Measurements from ENCODE around the gene ANKRD35. TPM values are rescaled to one million over a fixed set of nuclear protein-coding genes. Genes with fewer than 3 reads are reported as not detected.

The ANKRD35 gene
- total RNA-seq, 2 donors from 2014 or later: not detected

DNA sequence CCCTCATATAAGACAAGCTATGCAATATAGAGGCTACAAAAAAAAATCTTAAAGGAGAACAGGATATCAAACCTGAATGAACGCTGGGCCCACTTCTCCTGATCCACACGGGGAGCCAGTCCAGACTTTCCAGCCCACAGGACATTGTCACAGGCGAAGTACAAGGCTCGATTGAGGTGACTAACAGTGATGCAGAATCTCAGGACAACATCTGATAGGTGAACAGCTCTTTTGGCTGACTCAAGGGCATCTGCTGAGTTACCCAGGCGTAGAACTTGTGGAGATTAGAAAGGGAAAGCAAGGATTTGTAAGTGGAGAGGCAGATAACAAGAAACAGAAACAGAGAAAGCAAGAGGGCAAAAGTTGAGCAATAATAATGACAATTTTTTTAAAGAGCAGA is 31.1 kb upstream of the ANKRD35 start:
- no peak for DNase-seq
- peaks cover 8% of the 10 kb centered on the region for H3K36me3 Mint-ChIP-seq (ENCODE audit: low read depth)
- H3K4me3 Mint-ChIP-seq: peak overlapping the region; percentile 89
- H3K9me3 ChIP-seq (ENCODE audit: control insufficient read depth, low read length, poor library complexity, severe bottlenecking): no peaks in the 10 kb centered on the region
- peak overlapping the region; percentile 94 for H3K27ac Mint-ChIP-seq
- no peak for ATAC-seq
- H3K27me3 Mint-ChIP-seq: no peaks in the 10 kb centered on the region
- peaks cover 37% of the 10 kb centered on the region for H3K4me1 Mint-ChIP-seq

DNA sequence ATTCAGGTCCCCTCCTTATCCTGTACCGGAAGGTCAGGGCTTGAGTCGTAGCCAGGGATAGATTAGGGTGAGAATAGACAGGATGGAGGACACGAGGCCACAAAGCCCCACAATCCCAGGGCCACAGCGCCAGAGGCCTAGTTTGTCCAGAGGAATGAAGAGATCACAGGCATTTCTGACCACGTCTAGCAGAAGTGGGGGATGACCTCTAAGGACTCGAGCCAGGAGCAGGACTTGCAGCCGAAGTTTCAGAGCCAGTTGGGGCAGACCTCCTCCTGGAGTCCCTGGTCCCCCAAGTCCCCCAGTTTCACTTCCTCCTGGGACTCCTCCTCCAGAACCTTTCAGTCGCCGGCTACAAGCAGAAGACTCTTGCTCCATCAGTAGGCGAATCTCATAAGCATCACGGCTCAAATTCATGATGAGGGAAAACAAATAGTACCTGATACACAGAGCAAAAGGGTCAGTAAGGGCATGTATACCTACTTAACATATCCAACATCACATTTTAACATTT is 26.5 kb upstream of the ANKRD35 start:
- Mint-ChIP-seq H3K27me3 (no peaks in the 10 kb centered on the region), H3K36me3 (ENCODE audit: low read depth) (peaks cover 14% of the 10 kb centered on the region), H3K4me3 (no peak overlapping the region), H3K4me1 (peaks cover 25% of the 10 kb centered on the region), H3K27ac (no peak overlapping the region)
- no peak for ATAC-seq
- H3K9me3 ChIP-seq (ENCODE audit: control insufficient read depth, low read length, poor library complexity, severe bottlenecking): no peaks in the 10 kb centered on the region
- no peak for DNase-seq

- no peak for ATAC-seq
- DNase-seq: no peak
- Mint-ChIP-seq H3K36me3 (ENCODE audit: low read depth) (peaks cover 12% of the 10 kb centered on the region), H3K27ac (no peak overlapping the region), H3K27me3 (no peaks in the 10 kb centered on the region), H3K4me3 (no peak overlapping the region), H3K4me1 (peaks cover 16% of the 10 kb centered on the region)
- no peaks in the 10 kb centered on the region for H3K9me3 ChIP-seq (ENCODE audit: control insufficient read depth, low read length, poor library complexity, severe bottlenecking)
These were observed 23.0 kb upstream of the ANKRD35 start for GRCh38 chr1:145908653-145909052.

- Mint-ChIP-seq H3K27ac (no peak overlapping the region), H3K36me3 (ENCODE audit: low read depth) (peaks cover 9% of the 10 kb centered on the region), H3K4me3 (no peak overlapping the region), H3K4me1 (peaks cover 14% of the 10 kb centered on the region), H3K27me3 (no peaks in the 10 kb centered on the region)
- ATAC-seq: no peak
- H3K9me3 ChIP-seq (ENCODE audit: control insufficient read depth, low read length, poor library complexity, severe bottlenecking): no peaks in the 10 kb centered on the region
- DNase-seq: no peak
These were observed 21.5 kb upstream of the ANKRD35 start for GRCh38 chr1:145906954-145907753.

DNA sequence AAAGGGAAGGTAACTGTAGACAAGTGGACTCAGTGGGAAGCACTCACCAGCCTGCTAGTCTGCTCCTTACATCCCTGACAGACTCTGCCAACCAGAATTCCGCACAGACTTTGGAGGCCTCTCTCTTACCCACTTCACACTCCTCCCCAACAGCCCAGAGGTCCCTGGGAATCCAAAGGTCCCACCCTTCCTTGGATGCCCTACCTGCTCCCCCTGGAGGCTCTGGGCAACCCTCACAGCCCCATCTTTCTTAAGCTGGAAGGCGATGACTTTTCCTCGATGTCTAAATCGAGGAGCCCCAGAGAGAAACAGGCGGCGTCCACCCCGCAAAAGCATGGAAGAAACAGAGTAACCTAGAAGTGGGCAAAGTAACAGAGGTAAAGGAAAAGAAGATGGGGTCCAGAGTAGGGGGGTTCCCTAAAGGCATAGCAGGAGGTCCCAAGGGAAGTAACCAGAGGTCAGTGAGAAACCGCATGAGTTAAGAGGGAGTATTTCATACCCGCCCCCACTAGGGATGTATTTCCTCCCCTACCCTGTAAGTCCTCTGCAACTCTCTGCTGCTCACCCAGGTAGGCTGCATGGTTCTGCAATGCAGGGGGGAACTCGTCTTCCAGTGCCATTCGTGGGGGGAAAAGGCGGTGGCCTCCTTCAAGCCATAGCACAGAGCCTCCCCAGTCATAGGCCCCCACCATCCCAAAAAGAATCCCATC is 15.8 kb upstream of the ANKRD35 start:
- Mint-ChIP-seq H3K4me1 (peaks cover 3% of the 10 kb centered on the region), H3K27ac (no peak overlapping the region), H3K4me3 (no peak overlapping the region), H3K27me3 (no peaks in the 10 kb centered on the region), H3K36me3 (ENCODE audit: low read depth) (peaks cover under 1% of the 10 kb centered on the region)
- ATAC-seq (no peak), DNase-seq (no peak)
- H3K9me3 ChIP-seq (ENCODE audit: control insufficient read depth, low read length, poor library complexity, severe bottlenecking): no peaks in the 10 kb centered on the region

- DNase-seq: no peak
These were observed 13.1 kb upstream of the ANKRD35 start for GRCh38 chr1:145898756-145899155.

GRCh38 chr1:145897969-145898368 is 12.3 kb upstream of the ANKRD35 start:
- no peak for ATAC-seq
- Mint-ChIP-seq H3K4me3 (no peak overlapping the region), H3K27ac (no peak overlapping the region), H3K27me3 (no peaks in the 10 kb centered on the region), H3K36me3 (ENCODE audit: low read depth) (no peaks in the 10 kb centered on the region), H3K4me1 (no peaks in the 10 kb centered on the region)
- no peak for DNase-seq
- H3K9me3 ChIP-seq (ENCODE audit: control insufficient read depth, low read length, poor library complexity, severe bottlenecking): no peaks in the 10 kb centered on the region

More at GRCh38 chr1:145898756-145899155, 13.1 kb upstream of the ANKRD35 start:
- Mint-ChIP-seq H3K36me3 (ENCODE audit: low read depth) (no peaks in the 10 kb centered on the region), H3K4me3 (no peak overlapping the region), H3K27me3 (no peaks in the 10 kb centered on the region), H3K4me1 (no peaks in the 10 kb centered on the region), H3K27ac (no peak overlapping the region)
- ATAC-seq: no peak
- H3K9me3 ChIP-seq (ENCODE audit: control insufficient read depth, low read length, poor library complexity, severe bottlenecking): no peaks in the 10 kb centered on the region

- no peaks in the 10 kb centered on the region for H3K27me3 Mint-ChIP-seq
- no peak overlapping the region for H3K27ac Mint-ChIP-seq
- no peaks in the 10 kb centered on the region for H3K36me3 Mint-ChIP-seq (ENCODE audit: low read depth)
- no peaks in the 10 kb centered on the region for H3K4me1 Mint-ChIP-seq
- ATAC-seq: no peak
- DNase-seq: no peak
- no peaks in the 10 kb centered on the region for H3K9me3 ChIP-seq (ENCODE audit: control insufficient read depth, low read length, poor library complexity, severe bottlenecking)
- H3K4me3 Mint-ChIP-seq: no peak overlapping the region
These were observed 9.8 kb upstream of the ANKRD35 start for GRCh38 chr1:145895471-145895870.

DNA sequence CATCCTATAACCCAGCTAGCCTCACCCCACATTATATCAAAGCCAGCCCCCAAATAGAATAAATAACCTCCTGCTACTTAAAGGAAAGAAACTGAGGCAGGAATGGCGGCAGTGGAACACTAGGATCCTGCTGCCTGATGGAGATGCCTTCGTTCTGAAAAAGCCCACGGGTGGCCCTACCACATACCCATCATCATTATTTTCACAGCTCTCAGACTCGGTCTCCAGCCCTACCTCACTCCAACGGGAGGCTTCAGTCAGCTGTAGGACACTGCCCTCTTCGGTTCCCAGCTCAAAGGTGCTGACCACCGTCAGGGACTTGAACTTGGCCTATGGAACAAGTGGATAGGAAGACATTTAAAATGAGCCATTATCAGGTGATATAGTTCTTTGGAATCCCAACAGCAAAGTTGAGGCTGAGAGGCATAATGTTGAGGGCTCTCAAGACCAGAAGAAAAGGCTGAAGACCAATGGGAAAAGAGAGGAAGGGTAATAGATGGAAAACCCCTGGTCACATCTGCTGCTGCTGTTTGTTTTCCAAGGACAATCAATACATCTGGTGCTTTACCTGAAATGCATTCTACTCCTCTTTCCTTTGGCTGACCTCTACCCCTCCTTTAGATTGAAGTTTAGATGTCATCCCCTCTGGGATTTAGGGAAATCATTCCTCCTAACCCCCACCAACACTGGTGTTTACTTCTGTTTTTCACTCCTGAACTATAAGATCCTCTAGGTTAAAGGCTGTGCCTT is 7.8 kb upstream of the ANKRD35 start:
- Mint-ChIP-seq H3K4me1 (no peaks in the 10 kb centered on the region), H3K36me3 (ENCODE audit: low read depth) (no peaks in the 10 kb centered on the region), H3K27ac (no peak overlapping the region), H3K27me3 (no peaks in the 10 kb centered on the region), H3K4me3 (no peak overlapping the region)
- H3K9me3 ChIP-seq (ENCODE audit: control insufficient read depth, low read length, poor library complexity, severe bottlenecking): no peaks in the 10 kb centered on the region
- ATAC-seq (no peak), DNase-seq (no peak)

- no peak for DNase-seq
- H3K4me3 Mint-ChIP-seq: no peak overlapping the region
- H3K9me3 ChIP-seq (ENCODE audit: control insufficient read depth, low read length, poor library complexity, severe bottlenecking): no peaks in the 10 kb centered on the region
- no peak for ATAC-seq
- H3K27ac Mint-ChIP-seq: no peak overlapping the region
- H3K4me1 Mint-ChIP-seq: no peaks in the 10 kb centered on the region
- no peaks in the 10 kb centered on the region for H3K36me3 Mint-ChIP-seq (ENCODE audit: low read depth)
- no peaks in the 10 kb centered on the region for H3K27me3 Mint-ChIP-seq
These were observed 6.9 kb upstream of the ANKRD35 start for GRCh38 chr1:145892486-145893087.

DNA sequence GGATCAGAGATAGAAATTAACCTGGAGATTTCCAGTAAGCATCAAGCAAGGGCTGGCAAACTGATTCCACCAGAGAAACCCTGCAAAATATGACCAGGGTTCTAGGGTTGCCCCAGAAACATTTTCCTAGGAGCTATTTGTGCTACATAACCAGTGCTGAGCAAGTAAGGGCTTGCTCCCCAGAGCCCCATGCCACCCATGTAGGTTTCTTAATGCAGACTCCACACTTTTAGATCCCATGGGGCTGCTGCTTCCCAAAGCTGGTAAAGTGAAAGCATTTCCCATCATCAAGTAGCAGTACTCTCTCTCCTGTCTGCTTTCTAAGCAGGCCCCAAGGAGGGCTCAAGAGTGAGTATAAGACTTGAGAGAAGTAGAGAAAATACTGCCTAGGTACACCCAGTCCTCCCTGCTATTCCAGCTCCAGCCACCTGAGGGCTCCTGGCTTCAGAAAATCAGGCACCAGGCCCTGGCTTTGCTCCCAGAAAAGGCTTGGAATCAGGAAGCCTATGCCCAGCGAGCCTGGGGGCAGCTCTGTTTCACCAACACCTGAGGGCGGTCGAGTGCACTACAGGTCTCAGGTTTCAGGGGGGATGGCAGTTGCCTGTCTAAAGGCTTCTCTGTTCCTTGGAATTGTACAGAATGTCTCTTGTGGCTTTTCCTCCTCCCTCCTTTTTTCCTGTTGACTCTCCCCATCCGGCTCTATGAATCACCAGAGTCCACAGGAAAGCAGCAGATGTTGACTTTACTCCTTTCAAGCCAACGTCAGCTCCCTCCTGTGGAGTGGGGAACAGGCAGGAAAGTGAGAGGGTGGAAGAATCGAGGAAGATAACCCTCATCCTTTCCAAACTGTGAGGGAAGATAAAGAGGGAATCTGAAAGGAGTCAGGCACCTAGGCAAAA is 6.2 kb upstream of the ANKRD35 start:
- peaks cover 1% of the 10 kb centered on the region for H3K4me1 Mint-ChIP-seq
- H3K36me3 Mint-ChIP-seq (ENCODE audit: low read depth): no peaks in the 10 kb centered on the region
- H3K4me3 Mint-ChIP-seq: no peak overlapping the region
- H3K9me3 ChIP-seq (ENCODE audit: control insufficient read depth, low read length, poor library complexity, severe bottlenecking): no peaks in the 10 kb centered on the region
- H3K27me3 Mint-ChIP-seq: no peaks in the 10 kb centered on the region
- no peak overlapping the region for H3K27ac Mint-ChIP-seq
- peak in 2 of 3 donors; percentile 15 to 44 for DNase-seq
- peak; percentile 76 for ATAC-seq

GRCh38 chr1:145891143-145891542 is 5.5 kb upstream of the ANKRD35 start:
- no peak overlapping the region for H3K4me3 Mint-ChIP-seq
- H3K9me3 ChIP-seq (ENCODE audit: control insufficient read depth, low read length, poor library complexity, severe bottlenecking): no peaks in the 10 kb centered on the region
- no peaks in the 10 kb centered on the region for H3K27me3 Mint-ChIP-seq
- DNase-seq (no peak), ATAC-seq (no peak)
- peaks cover 2% of the 10 kb centered on the region for H3K4me1 Mint-ChIP-seq
- H3K27ac Mint-ChIP-seq: no peak overlapping the region
- no peaks in the 10 kb centered on the region for H3K36me3 Mint-ChIP-seq (ENCODE audit: low read depth)
